BJ (cell line): ENCODE data around the gene STK39. TPM values are rescaled to one million over a fixed set of nuclear protein-coding genes. Genes with fewer than 3 reads are reported as not detected.

Experiments used
- CTCF ChIA-PET: fragments of 350-600 bp; formaldehyde crosslinking; extraction: SDS; loops from one replicate; lab custom pipeline; 2021; ENCODE audit warnings: antibody characterized with exemption, inconsistent platforms; lab: Yijun Ruan, JAX
- POLR2A ChIA-PET: fragments of 300-600 bp; sonication (Branson Sonifier 250); formaldehyde crosslinking; extraction: SDS; loops from one replicate; lab custom pipeline; 2021; ENCODE audit warnings: antibody characterized with exemption; lab: Charles Lee
- DNase-seq: peaks from one replicate; pipeline ENCODE4 v3.0.0-alpha.2; 2011; ENCODE audit warnings: low read depth
- H3K27me3 ChIP-seq: 2 replicates; pipeline ENCODE4 v1.6.0; 2011; ENCODE audit warnings: low read length; ENCODE audit not compliant: control insufficient read depth, insufficient read depth
- H3K36me3 ChIP-seq: 2 replicates; pipeline ENCODE4 v1.5.1; 2011; ENCODE audit warnings: low read length; ENCODE audit not compliant: control insufficient read depth, insufficient read depth
- H3K4me3 ChIP-seq: 2 replicates; pipeline ENCODE4 v1.5.1; 2011; ENCODE audit warnings: low read depth, mild to moderate bottlenecking, control low read depth, low read length
- polyA plus RNA-seq: library from polyadenylated mRNA; depleted of rRNA; stranded (reverse); fragments of >200 nt; gene quantifications from 2 replicates; pipeline ENCODE4 v1.2.3, GENCODE V29; 2011
- TF ChIP-seq, protein P1 (sequence below): IDR thresholded peaks from 2 replicates; pipeline ENCODE4 v1.5.1; 2011; ENCODE audit warnings: low read depth, mild to moderate bottlenecking, control low read depth, inconsistent platforms, low read length, moderate library complexity; ENCODE audit not compliant: insufficient read depth

Gene STK39
- polyA plus RNA-seq, 1 experiment, result 7.6 TPM

DNA sequence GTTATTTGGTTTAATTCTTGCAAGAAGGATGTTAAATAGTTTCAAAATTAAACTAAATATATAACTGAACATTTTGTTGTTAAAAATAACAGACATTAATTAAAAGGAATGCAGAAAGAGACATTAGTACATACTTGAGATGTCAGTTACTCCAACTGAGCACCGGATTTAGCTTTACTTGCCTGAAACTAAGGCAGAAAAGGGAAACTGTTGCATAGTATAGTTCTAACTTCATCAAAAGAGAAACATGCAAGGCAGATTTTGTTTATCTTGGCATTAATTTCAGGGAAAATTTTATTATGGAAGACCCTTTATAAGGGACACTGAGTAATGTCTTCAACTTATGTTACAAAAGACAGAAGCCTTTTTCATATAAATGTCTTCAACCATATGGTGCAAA lies 218.3 kb downstream of the STK39 start:
- no peak overlapping the region for H3K4me3 ChIP-seq
- no peaks in the 10 kb centered on the region for H3K36me3 ChIP-seq
- DNase-seq, result no peak
- ChIA-PET POLR2A (no interaction called here), CTCF (interaction anchor here (0.8 kb wide), 1 partner anchor 15 kb away, joined by 3 read pairs; no protein-coding TSS in a partner anchor)
- TF ChIP-seq, protein P1, sequence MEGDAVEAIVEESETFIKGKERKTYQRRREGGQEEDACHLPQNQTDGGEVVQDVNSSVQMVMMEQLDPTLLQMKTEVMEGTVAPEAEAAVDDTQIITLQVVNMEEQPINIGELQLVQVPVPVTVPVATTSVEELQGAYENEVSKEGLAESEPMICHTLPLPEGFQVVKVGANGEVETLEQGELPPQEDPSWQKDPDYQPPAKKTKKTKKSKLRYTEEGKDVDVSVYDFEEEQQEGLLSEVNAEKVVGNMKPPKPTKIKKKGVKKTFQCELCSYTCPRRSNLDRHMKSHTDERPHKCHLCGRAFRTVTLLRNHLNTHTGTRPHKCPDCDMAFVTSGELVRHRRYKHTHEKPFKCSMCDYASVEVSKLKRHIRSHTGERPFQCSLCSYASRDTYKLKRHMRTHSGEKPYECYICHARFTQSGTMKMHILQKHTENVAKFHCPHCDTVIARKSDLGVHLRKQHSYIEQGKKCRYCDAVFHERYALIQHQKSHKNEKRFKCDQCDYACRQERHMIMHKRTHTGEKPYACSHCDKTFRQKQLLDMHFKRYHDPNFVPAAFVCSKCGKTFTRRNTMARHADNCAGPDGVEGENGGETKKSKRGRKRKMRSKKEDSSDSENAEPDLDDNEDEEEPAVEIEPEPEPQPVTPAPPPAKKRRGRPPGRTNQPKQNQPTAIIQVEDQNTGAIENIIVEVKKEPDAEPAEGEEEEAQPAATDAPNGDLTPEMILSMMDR, result no peak
- no peaks in the 10 kb centered on the region for H3K27me3 ChIP-seq

DNA sequence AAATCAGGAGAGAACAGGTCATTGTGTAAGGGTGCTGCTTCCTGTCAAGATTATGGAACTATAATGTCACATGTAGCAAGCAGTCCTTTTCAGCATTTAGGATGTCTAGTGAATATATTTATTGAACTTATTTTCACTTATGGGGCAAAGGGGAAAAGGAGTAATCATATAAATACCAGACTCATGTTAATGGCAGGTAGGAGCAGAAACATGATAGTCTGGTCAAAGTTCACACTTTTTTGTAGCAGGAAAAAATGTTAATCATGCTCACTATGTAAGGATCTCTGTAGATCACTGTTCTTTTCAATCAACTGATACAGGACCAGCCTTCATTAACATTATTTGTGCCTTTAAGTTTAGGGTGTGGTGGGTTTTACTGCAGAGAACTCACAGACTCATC lies 219.0 kb downstream of the STK39 start:
- TF ChIP-seq, protein P1, result no peak
- DNase-seq, result no peak
- ChIA-PET POLR2A (no interaction called here), CTCF (no interaction called here)
- Histone ChIP-seq H3K27me3 (no peaks in the 10 kb centered on the region), H3K4me3 (no peak overlapping the region), H3K36me3 (no peaks in the 10 kb centered on the region)

DNA sequence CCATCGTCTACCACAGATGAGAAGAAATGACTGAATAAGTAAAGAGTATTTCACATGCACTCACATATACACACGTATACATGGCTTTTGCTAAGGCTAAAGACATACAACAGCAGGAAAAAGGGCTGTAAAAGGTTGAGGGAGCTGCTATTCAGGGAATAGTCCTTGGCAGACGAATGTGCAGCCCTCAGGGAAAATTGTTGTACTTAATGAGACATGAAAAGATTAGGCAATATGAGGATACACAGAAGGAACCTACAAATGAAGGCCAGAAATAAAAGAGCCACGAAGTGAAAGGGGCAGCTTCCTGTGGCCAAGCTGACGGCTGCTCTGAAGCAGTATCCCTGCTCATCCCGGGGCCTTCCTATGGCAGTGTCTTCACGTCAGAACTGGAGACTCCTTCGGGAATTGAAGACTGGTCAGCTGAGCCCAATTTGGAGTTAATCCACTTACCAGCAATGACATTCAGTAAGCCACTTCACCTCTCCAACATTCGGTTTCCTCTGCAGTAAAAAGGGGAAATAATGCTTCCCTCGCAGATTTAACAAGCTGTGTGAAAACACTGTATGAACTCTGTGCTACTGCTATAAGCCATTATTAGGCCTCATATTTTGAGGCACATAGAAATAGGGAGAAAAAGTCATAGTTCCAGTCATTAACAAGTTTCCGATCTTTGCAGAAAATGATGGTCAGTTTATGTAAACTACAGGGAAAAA lies 221.8 kb downstream of the STK39 start:
- ChIA-PET CTCF (no interaction called here), POLR2A (no interaction called here)
- no peak for DNase-seq
- no peak overlapping the region for H3K4me3 ChIP-seq
- no peaks in the 10 kb centered on the region for H3K36me3 ChIP-seq
- H3K27me3 ChIP-seq, result no peaks in the 10 kb centered on the region
- TF ChIP-seq, protein P1, result no peak

DNA sequence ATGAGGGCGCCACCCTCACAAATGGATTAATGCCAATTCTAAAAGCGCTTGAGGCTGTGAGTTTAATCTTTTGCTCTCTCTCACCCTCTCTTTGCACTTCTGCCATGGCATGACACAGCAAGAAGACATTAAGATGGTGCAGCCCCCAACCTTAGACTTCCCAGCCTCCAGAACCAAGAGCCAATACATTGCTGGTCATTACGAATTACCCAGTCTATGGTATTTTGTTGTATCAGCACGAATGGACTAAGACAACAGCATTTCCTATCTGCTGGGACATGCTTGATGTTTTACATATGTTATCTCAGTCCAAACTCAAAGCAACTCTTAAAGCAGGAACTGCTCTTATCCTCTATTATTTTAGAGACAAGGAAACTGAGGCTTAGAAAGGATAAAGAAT lies 222.9 kb downstream of the STK39 start:
- no peak for DNase-seq
- TF ChIP-seq, protein P1, result no peak
- POLR2A ChIA-PET, result no interaction called here
- Histone ChIP-seq H3K27me3 (no peaks in the 10 kb centered on the region), H3K36me3 (no peaks in the 10 kb centered on the region), H3K4me3 (no peak overlapping the region)
- CTCF ChIA-PET, result interaction anchor here (0.6 to 1.1 kb wide), 2 partner anchors 10 to 94 kb away, joined by 3 read pairs; no protein-coding TSS in a partner anchor

DNA sequence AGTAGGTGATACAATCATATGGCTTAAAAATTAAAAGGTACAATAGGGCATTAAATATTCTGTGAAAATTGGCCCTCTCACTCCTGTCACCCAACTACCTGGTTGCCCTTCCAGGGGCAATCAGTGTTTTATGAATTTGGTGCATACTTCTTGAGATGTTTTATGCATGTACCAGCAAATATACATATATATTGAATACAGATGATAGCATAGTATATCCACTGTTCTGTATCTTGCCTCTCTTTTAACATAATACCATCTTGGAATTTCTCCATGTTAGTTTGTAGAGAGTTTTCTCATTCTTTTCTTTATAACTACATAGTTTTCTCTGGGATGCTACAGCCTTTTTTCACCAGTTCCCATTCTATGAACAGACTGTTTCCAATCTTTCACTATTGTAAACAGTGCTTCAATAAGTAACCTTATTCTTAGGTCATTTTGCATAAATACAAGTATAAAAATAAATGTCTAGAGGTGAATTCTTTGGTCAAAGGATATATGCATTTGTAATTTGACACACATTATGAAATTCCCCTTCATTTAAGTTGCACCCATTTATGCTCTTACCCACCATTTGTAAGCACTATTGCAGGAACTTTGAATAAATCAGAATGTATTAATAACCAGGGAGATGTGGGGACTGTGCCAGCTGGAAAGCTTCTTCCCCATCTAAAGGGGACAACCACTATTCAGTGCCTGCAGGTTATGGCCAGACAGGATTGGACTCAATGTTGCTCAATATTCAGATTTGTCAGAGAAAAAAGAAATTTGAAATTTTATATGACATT lies 225.4 kb downstream of the STK39 start:
- no peak for DNase-seq
- H3K4me3 ChIP-seq, result no peak overlapping the region
- H3K27me3 ChIP-seq, result no peaks in the 10 kb centered on the region
- no peaks in the 10 kb centered on the region for H3K36me3 ChIP-seq
- ChIA-PET CTCF (interaction anchor here (0.6 kb wide), 1 partner anchor 12 kb away, joined by 3 read pairs; no protein-coding TSS in a partner anchor), POLR2A (no interaction called here)
- TF ChIP-seq, protein P1, result no peak
